Stimulated activated CD4-positive, alpha-beta T cell treated with anti-CD3 and anti-CD28 coated beads, Interleukin-4, amount 100 ng/mL, for 1 hour (primary cell): Measurements from ENCODE around the gene SMR3A.

Experiments used
- DNase-seq: peaks from one replicate; pipeline ENCODE4 v3.0.0-alpha.2; 2020

The SMR3A gene

GRCh38 chr4:70360460-70360859 is at the start of gene SMR3A:
Gene SMR3A (plus strand): TSS chr4:70360760. CDS start chr4:70362116, 1,356 bp downstream.
- no peak for DNase-seq

- no peak for DNase-seq
Measured at GRCh38 chr4:70313736-70314135, 46.8 kb upstream of the SMR3A start.

GRCh38 chr4:70315928-70316327 is 44.6 kb upstream of the SMR3A start:
- no peak for DNase-seq

GRCh38 chr4:70326052-70326451 is 34.5 kb upstream of the SMR3A start:
- no peak for DNase-seq

GRCh38 chr4:70334681-70335080 is 25.9 kb upstream of the SMR3A start, which contains the start of gene CABS1:
Gene CABS1 (plus strand): TSS chr4:70334981. CDS start chr4:70335040, 59 bp downstream.
- no peak for DNase-seq

- no peak for DNase-seq
Measured at GRCh38 chr4:70336043-70336442, 24.5 kb upstream of the SMR3A start.

- no peak for DNase-seq
Measured at GRCh38 chr4:70337886-70338420, 22.6 kb upstream of the SMR3A start.

GRCh38 chr4:70356185-70356584 is 4.4 kb upstream of the SMR3A start:
- no peak for DNase-seq

- DNase-seq, result no peak
Measured at GRCh38 chr4:70359115-70359661, 1.4 kb upstream of the SMR3A start.

GRCh38 chr4:70364002-70364401 is 3.4 kb downstream of the SMR3A start:
- no peak for DNase-seq

GRCh38 chr4:70365479-70365878 is 4.9 kb downstream of the SMR3A start:
- no peak for DNase-seq

- no peak for DNase-seq
Measured at GRCh38 chr4:70367813-70368212, 7.3 kb downstream of the SMR3A start.

- no peak for DNase-seq
Measured at GRCh38 chr4:70371987-70372386, 11.4 kb downstream of the SMR3A start.

- no peak for DNase-seq
Measured at GRCh38 chr4:70372760-70373159, 12.2 kb downstream of the SMR3A start.

GRCh38 chr4:70380578-70380977 is 20.0 kb downstream of the SMR3A start:
- DNase-seq, result no peak

GRCh38 chr4:70382691-70383181 is 22.2 kb downstream of the SMR3A start, which contains the start of gene SMR3B:
Gene SMR3B (plus strand): TSS chr4:70383131. CDS start chr4:70384511, 1,380 bp downstream.
- no peak for DNase-seq

- no peak for DNase-seq
Measured at GRCh38 chr4:70392057-70392776, 31.7 kb downstream of the SMR3A start.

GRCh38 chr4:70397580-70397979 is 37.0 kb downstream of the SMR3A start, which contains the start of gene OPRPN:
Gene OPRPN (plus strand): TSS chr4:70397940. CDS start chr4:70399286, 1,346 bp downstream.
- no peak for DNase-seq

GRCh38 chr4:70399319-70399718 is 38.8 kb downstream of the SMR3A start:
- no peak for DNase-seq

GRCh38 chr4:70402762-70403161 is 42.2 kb downstream of the SMR3A start:
- no peak for DNase-seq

- DNase-seq, result no peak
Measured at GRCh38 chr4:70405765-70406164, 45.2 kb downstream of the SMR3A start.
